ENCODE measurements around the gene IMMP2L. TPM values are rescaled to one million over a fixed set of nuclear protein-coding genes. Genes with fewer than 3 reads are reported as not detected.

The IMMP2L gene
- total RNA-seq, 1 experiment from 2014 or later, result 13.6 TPM

DNA sequence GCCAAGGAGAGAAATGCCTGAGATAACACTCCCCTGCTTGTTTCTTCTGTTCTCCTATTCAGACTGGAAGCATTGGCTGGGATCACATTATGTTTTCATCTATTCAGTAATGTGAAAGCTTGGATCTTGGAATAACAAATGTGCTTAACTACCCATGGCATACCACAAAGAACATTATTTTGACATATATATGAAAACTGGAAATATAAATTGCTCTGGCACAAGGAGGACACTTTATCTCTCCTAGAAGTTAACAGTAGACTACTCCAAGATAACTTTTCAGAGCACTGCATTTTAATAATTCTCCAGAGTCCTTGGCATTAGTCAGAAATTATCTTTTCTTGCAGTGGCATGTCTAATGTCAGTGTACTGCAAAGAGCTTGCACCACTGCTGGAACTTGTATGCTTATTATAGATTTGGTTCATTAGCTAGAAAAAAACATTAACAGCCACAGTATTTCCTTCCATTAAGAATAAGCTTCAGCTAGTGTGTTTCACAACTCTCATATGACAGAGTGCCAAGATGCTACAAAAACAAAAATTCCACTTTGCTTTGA, 640.6 kb downstream of the IMMP2L start (continued):
- TF ChIP-seq JUN (CRISPR knock-in tag; IDR thresholded peaks at IDR 0.05) (no peak), PRRX2 (CRISPR knock-in tag; IDR thresholded peaks at IDR 0.05) (no peak), CBFB (CRISPR knock-in tag; IDR thresholded peaks at IDR 0.05; ENCODE audit: low read depth) (no peak), FOXK1 (CRISPR knock-in tag; IDR thresholded peaks at IDR 0.05) (no peak), RORB (CRISPR knock-in tag; IDR thresholded peaks at IDR 0.05) (no peak)
- TF ChIP-seq, protein P1, sequence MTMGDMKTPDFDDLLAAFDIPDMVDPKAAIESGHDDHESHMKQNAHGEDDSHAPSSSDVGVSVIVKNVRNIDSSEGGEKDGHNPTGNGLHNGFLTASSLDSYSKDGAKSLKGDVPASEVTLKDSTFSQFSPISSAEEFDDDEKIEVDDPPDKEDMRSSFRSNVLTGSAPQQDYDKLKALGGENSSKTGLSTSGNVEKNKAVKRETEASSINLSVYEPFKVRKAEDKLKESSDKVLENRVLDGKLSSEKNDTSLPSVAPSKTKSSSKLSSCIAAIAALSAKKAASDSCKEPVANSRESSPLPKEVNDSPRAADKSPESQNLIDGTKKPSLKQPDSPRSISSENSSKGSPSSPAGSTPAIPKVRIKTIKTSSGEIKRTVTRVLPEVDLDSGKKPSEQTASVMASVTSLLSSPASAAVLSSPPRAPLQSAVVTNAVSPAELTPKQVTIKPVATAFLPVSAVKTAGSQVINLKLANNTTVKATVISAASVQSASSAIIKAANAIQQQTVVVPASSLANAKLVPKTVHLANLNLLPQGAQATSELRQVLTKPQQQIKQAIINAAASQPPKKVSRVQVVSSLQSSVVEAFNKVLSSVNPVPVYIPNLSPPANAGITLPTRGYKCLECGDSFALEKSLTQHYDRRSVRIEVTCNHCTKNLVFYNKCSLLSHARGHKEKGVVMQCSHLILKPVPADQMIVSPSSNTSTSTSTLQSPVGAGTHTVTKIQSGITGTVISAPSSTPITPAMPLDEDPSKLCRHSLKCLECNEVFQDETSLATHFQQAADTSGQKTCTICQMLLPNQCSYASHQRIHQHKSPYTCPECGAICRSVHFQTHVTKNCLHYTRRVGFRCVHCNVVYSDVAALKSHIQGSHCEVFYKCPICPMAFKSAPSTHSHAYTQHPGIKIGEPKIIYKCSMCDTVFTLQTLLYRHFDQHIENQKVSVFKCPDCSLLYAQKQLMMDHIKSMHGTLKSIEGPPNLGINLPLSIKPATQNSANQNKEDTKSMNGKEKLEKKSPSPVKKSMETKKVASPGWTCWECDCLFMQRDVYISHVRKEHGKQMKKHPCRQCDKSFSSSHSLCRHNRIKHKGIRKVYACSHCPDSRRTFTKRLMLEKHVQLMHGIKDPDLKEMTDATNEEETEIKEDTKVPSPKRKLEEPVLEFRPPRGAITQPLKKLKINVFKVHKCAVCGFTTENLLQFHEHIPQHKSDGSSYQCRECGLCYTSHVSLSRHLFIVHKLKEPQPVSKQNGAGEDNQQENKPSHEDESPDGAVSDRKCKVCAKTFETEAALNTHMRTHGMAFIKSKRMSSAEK (CRISPR knock-in tag; IDR thresholded peaks at IDR 0.05; ENCODE audit: borderline replicate concordance), result no peak
- TF ChIP-seq, protein P2, sequence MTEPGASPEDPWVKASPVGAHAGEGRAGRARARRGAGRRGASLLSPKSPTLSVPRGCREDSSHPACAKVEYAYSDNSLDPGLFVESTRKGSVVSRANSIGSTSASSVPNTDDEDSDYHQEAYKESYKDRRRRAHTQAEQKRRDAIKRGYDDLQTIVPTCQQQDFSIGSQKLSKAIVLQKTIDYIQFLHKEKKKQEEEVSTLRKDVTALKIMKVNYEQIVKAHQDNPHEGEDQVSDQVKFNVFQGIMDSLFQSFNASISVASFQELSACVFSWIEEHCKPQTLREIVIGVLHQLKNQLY (CRISPR knock-in tag; IDR thresholded peaks at IDR 0.05), result no peak
- TF ChIP-seq, protein P3, sequence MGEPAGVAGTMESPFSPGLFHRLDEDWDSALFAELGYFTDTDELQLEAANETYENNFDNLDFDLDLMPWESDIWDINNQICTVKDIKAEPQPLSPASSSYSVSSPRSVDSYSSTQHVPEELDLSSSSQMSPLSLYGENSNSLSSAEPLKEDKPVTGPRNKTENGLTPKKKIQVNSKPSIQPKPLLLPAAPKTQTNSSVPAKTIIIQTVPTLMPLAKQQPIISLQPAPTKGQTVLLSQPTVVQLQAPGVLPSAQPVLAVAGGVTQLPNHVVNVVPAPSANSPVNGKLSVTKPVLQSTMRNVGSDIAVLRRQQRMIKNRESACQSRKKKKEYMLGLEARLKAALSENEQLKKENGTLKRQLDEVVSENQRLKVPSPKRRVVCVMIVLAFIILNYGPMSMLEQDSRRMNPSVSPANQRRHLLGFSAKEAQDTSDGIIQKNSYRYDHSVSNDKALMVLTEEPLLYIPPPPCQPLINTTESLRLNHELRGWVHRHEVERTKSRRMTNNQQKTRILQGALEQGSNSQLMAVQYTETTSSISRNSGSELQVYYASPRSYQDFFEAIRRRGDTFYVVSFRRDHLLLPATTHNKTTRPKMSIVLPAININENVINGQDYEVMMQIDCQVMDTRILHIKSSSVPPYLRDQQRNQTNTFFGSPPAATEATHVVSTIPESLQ (CRISPR knock-in tag; IDR thresholded peaks at IDR 0.05), result no peak

DNA sequence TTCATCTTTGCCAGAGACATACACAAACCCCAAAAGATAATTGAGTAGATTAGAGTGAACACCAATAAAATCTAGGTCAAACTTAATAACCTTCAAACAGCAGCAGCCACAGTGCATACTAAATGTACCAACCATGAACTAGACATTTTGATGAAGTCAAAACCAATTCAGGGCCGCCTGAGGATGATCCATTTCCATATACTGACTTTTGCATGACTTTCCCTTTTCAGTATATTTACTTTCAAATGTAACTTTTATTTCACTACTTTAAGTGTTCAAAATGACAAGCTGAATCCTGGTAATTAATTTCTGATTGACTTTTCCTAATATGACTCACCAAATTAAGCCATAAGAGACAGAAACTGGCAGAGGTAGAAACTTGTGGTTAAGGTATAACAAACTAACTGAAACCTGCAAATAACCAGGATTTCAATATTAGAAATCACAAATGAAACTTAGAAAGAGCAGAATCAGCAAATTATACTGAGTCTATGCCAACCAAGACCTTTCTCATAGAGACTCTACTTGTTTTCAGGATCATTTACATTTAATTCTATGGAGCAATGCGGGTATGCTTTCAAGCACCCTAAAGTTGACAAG, 643.2 kb downstream of the IMMP2L start:
- H3K9me3 Mint-ChIP-seq, result no peaks in the 10 kb centered on the region
- H3K27ac Mint-ChIP-seq, result no peak overlapping the region
- no peaks in the 10 kb centered on the region for H3K36me3 Mint-ChIP-seq
- peaks cover 10% of the 10 kb centered on the region; the same call in 1 of the 2 replicates for H3K4me1 Mint-ChIP-seq
- POLR2A ChIA-PET, result no interaction called here
- no peak overlapping the region for H3K4me3 Mint-ChIP-seq
- no peak for ATAC-seq
- H3K27me3 Mint-ChIP-seq (ENCODE audit: low read depth), result no peaks in the 10 kb centered on the region
- no peak for DNase-seq (ENCODE audit: low spot score)
- CTCF ChIA-PET, result no interaction called here
- no peak for TF ChIP-seq FOXP1 (CRISPR knock-in tag; IDR thresholded peaks at IDR 0.05; ENCODE audit: borderline replicate concordance)
- TF ChIP-seq, protein P4, sequence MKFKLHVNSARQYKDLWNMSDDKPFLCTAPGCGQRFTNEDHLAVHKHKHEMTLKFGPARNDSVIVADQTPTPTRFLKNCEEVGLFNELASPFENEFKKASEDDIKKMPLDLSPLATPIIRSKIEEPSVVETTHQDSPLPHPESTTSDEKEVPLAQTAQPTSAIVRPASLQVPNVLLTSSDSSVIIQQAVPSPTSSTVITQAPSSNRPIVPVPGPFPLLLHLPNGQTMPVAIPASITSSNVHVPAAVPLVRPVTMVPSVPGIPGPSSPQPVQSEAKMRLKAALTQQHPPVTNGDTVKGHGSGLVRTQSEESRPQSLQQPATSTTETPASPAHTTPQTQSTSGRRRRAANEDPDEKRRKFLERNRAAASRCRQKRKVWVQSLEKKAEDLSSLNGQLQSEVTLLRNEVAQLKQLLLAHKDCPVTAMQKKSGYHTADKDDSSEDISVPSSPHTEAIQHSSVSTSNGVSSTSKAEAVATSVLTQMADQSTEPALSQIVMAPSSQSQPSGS (CRISPR knock-in tag; IDR thresholded peaks at IDR 0.05; ENCODE audit: borderline replicate concordance, low read depth), result no peak
- no peak for TF ChIP-seq NFYB (CRISPR knock-in tag; conservative IDR thresholded peaks at IDR 0.05; ENCODE audit: low read depth)
- no peak for TF ChIP-seq RELA (CRISPR knock-in tag; IDR thresholded peaks at IDR 0.05; ENCODE audit: borderline replicate concordance)
- TF ChIP-seq, protein P5, sequence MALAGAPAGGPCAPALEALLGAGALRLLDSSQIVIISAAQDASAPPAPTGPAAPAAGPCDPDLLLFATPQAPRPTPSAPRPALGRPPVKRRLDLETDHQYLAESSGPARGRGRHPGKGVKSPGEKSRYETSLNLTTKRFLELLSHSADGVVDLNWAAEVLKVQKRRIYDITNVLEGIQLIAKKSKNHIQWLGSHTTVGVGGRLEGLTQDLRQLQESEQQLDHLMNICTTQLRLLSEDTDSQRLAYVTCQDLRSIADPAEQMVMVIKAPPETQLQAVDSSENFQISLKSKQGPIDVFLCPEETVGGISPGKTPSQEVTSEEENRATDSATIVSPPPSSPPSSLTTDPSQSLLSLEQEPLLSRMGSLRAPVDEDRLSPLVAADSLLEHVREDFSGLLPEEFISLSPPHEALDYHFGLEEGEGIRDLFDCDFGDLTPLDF (CRISPR knock-in tag; IDR thresholded peaks at IDR 0.05), result no peak
- TF ChIP-seq TEAD4 (CRISPR knock-in tag; IDR thresholded peaks at IDR 0.05), result no peak
- TF ChIP-seq ETV6 (CRISPR knock-in tag; IDR thresholded peaks at IDR 0.05), result no peak
- no peak for TF ChIP-seq FOXJ3 (CRISPR knock-in tag; IDR thresholded peaks at IDR 0.05; ENCODE audit: borderline replicate concordance)
- TF ChIP-seq FOXK1 (CRISPR knock-in tag; IDR thresholded peaks at IDR 0.05), result no peak
- TF ChIP-seq, protein P6, sequence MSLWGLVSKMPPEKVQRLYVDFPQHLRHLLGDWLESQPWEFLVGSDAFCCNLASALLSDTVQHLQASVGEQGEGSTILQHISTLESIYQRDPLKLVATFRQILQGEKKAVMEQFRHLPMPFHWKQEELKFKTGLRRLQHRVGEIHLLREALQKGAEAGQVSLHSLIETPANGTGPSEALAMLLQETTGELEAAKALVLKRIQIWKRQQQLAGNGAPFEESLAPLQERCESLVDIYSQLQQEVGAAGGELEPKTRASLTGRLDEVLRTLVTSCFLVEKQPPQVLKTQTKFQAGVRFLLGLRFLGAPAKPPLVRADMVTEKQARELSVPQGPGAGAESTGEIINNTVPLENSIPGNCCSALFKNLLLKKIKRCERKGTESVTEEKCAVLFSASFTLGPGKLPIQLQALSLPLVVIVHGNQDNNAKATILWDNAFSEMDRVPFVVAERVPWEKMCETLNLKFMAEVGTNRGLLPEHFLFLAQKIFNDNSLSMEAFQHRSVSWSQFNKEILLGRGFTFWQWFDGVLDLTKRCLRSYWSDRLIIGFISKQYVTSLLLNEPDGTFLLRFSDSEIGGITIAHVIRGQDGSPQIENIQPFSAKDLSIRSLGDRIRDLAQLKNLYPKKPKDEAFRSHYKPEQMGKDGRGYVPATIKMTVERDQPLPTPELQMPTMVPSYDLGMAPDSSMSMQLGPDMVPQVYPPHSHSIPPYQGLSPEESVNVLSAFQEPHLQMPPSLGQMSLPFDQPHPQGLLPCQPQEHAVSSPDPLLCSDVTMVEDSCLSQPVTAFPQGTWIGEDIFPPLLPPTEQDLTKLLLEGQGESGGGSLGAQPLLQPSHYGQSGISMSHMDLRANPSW (CRISPR knock-in tag; conservative IDR thresholded peaks at IDR 0.05; ENCODE audit: low read depth), result no peak
- no peak for TF ChIP-seq MYBL2 (CRISPR knock-in tag; IDR thresholded peaks at IDR 0.05)

Measured in WTC11 (cell line).